Articular chondrocyte of knee joint (primary cell): ENCODE measurements around the gene OR2K2. TPM values are rescaled to one million over a fixed set of nuclear protein-coding genes. Genes with fewer than 3 reads are reported as not detected.

ENCODE experiments used
- total RNA-seq: library from RNA; depleted of rRNA; stranded (reverse); fragments of >200 nt; gene quantifications from 2 replicates; pipeline ENCODE4 v1.2.3, GENCODE V29; 2012

OR2K2 gene, protein sequence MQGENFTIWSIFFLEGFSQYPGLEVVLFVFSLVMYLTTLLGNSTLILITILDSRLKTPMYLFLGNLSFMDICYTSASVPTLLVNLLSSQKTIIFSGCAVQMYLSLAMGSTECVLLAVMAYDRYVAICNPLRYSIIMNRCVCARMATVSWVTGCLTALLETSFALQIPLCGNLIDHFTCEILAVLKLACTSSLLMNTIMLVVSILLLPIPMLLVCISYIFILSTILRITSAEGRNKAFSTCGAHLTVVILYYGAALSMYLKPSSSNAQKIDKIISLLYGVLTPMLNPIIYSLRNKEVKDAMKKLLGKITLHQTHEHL
- not detected in 2 replicates for total RNA-seq

DNA sequence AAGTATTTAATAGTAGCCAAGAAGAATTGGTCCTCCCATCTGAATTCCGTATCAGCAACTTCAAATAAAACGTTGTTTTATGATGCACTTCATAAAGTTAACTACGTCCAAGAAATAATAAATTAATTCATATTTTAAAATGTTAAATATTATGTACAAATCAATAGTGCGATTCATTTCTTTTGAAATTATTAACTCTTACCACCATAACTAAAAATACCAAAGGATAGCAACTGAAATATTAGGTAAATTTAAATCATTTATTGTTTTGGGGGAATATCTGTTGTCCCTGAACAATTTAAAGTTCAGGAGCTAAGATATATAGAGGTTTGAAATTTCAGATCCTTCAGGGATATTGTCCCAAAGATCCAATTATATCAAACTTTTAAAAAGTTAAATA, at the start of gene OR2K2:
OR2K2 (minus strand) TSS at position 101 of the 400 bp plus-strand sequence. CDS start 1,791 bp downstream, outside the sequence.

Other genes starting within 250 kb of the OR2K2 start
- gene ECPAS, start 154.2 kb upstream of the OR2K2 start, total RNA-seq, result 125 and 134 TPM in 2 replicates
- gene ZNF483, start 195.0 kb upstream of the OR2K2 start, total RNA-seq, result 6.1 and 6.5 TPM in 2 replicates